ENCODE results near the gene TAP1.

The TAP1 gene

GRCh38 chr6:32843979-32844838, 9.3 kb downstream of the TAP1 start, which contains the start of gene PSMB8:
Gene PSMB8, minus strand, starts transcription at chr6:32844047. Its CDS starts 51 bp downstream, at chr6:32843996.
- H3K4me2 ChIP-seq (ENCODE audit: low read length) = peak within 1 kb of the TSS; percentile 100
- peaks cover 19% of the 10 kb centered on the region for H3K79me2 ChIP-seq (ENCODE audit: control insufficient read depth, low read length)

GRCh38 chr6:32843331-32843978, 10.0 kb downstream of the TAP1 start:
- peaks cover 62% of the 10 kb centered on the region for H3K36me3 ChIP-seq (ENCODE audit: control insufficient read depth, low read length)

More at GRCh38 chr6:32843979-32844838, 9.3 kb downstream of the TAP1 start, which contains the start of gene PSMB8:
- Histone ChIP-seq H3K4me1 (ENCODE audit: control insufficient read depth, low read length) (peaks cover 35% of the 10 kb centered on the region), H3K4me3 (ENCODE audit: low read length) (peak within 1 kb of the TSS; percentile 93), H3K9me3 (ENCODE audit: control insufficient read depth, insufficient read depth, low read length) (no peaks in the 10 kb centered on the region), H3K27ac (ENCODE audit: low read depth, low read length) (peak within 1 kb of the TSS; percentile 92), H3K9me2 (replicated peaks; ENCODE audit: control insufficient read depth, low read length) (no peaks in the 10 kb centered on the region), H4K20me1 (ENCODE audit: control insufficient read depth, insufficient read depth, low read depth, low read length) (no peaks in the 10 kb centered on the region), H3K27me3 (ENCODE audit: control insufficient read depth, low read length) (no peaks in the 10 kb centered on the region), H3K36me3 (ENCODE audit: control insufficient read depth, low read length) (peaks cover 66% of the 10 kb centered on the region), H3F3A (ENCODE audit: control insufficient read depth, insufficient read depth) (peaks cover 9% of the 10 kb centered on the region)
- peak; percentile 19 for TF ChIP-seq CTCF (IDR thresholded peaks at IDR 0.05; ENCODE audit: low read depth, low read length, poor library complexity, severe bottlenecking)
- TF ChIP-seq EZH2phosphoT487 (IDR thresholded peaks at IDR 0.05; ENCODE audit: borderline replicate concordance, low read length) = no peak

GRCh38 chr6:32842690-32843089, 10.8 kb downstream of the TAP1 start:
- no peaks in the 10 kb centered on the region for H4K20me1 ChIP-seq (ENCODE audit: control insufficient read depth, insufficient read depth, low read depth, low read length)
- peaks cover 42% of the 10 kb centered on the region for H3K4me1 ChIP-seq (ENCODE audit: control insufficient read depth, low read length)
- no peaks in the 10 kb centered on the region for H3K9me2 ChIP-seq (replicated peaks; ENCODE audit: control insufficient read depth, low read length)
- H3K27ac ChIP-seq (ENCODE audit: low read depth, low read length) = no peak overlapping the region
- H3K79me2 ChIP-seq (ENCODE audit: control insufficient read depth, low read length) = peaks cover 23% of the 10 kb centered on the region
- TF ChIP-seq CTCF (IDR thresholded peaks at IDR 0.05; ENCODE audit: low read depth, low read length, poor library complexity, severe bottlenecking) = no peak
- no peak for TF ChIP-seq EZH2phosphoT487 (IDR thresholded peaks at IDR 0.05; ENCODE audit: borderline replicate concordance, low read length)
- no peaks in the 10 kb centered on the region for H3K27me3 ChIP-seq (ENCODE audit: control insufficient read depth, low read length)
- peaks cover 9% of the 10 kb centered on the region for H3F3A ChIP-seq (ENCODE audit: control insufficient read depth, insufficient read depth)
- H3K9me3 ChIP-seq (ENCODE audit: control insufficient read depth, insufficient read depth, low read length) = no peaks in the 10 kb centered on the region
- peak overlapping the region; percentile 100 for H3K4me2 ChIP-seq (ENCODE audit: low read length)
- H3K4me3 ChIP-seq (ENCODE audit: low read length) = peak overlapping the region; percentile 93
- H3K36me3 ChIP-seq (ENCODE audit: control insufficient read depth, low read length) = peaks cover 54% of the 10 kb centered on the region

More at GRCh38 chr6:32843331-32843978, 10.0 kb downstream of the TAP1 start:
- Histone ChIP-seq H3F3A (ENCODE audit: control insufficient read depth, insufficient read depth) (peaks cover 9% of the 10 kb centered on the region), H3K4me2 (ENCODE audit: low read length) (peak overlapping the region; percentile 100), H3K27ac (ENCODE audit: low read depth, low read length) (peak overlapping the region; percentile 92), H3K79me2 (ENCODE audit: control insufficient read depth, low read length) (peaks cover 19% of the 10 kb centered on the region), H3K9me3 (ENCODE audit: control insufficient read depth, insufficient read depth, low read length) (no peaks in the 10 kb centered on the region), H3K9me2 (replicated peaks; ENCODE audit: control insufficient read depth, low read length) (no peaks in the 10 kb centered on the region), H3K27me3 (ENCODE audit: control insufficient read depth, low read length) (no peaks in the 10 kb centered on the region), H3K4me3 (ENCODE audit: low read length) (peak overlapping the region; percentile 93), H3K4me1 (ENCODE audit: control insufficient read depth, low read length) (peaks cover 39% of the 10 kb centered on the region), H4K20me1 (ENCODE audit: control insufficient read depth, insufficient read depth, low read depth, low read length) (no peaks in the 10 kb centered on the region)
- TF ChIP-seq CTCF (IDR thresholded peaks at IDR 0.05; ENCODE audit: low read depth, low read length, poor library complexity, severe bottlenecking) = no peak
- TF ChIP-seq EZH2phosphoT487 (IDR thresholded peaks at IDR 0.05; ENCODE audit: borderline replicate concordance, low read length) = no peak
